SH-SY5Y (cell line): ENCODE results near the gene PGP.

Experiments
- GATA2 ChIP-seq: IDR thresholded peaks from 2 replicates; pipeline ENCODE4 v1.6.1; 2011; ENCODE audit warnings: mild to moderate bottlenecking, low read depth, low read length
- GATA3 ChIP-seq: IDR thresholded peaks from 2 replicates; pipeline ENCODE4 v1.6.1; 2011; ENCODE audit warnings: low read depth, mild to moderate bottlenecking, low read length, moderate library complexity

DNA sequence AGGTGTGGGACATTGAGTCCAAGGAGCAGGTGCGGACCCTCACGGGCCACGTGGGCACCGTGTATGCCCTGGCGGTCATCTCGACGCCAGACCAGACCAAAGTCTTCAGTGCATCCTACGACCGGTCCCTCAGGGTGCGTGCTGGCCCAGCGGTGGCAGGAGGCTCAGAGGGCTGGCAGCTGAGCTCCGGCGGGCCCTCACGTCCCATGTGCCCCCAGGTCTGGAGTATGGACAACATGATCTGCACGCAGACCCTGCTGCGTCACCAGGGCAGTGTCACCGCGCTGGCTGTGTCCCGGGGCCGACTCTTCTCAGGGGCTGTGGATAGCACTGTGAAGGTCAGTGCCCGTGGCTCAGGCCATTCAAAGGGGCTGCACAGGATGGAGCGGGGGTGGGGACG, 38.6 kb downstream of the PGP start:
- TF ChIP-seq GATA2: no peak
- no peak for TF ChIP-seq GATA3
